ENCODE measurements around the gene REPIN1.

DNA sequence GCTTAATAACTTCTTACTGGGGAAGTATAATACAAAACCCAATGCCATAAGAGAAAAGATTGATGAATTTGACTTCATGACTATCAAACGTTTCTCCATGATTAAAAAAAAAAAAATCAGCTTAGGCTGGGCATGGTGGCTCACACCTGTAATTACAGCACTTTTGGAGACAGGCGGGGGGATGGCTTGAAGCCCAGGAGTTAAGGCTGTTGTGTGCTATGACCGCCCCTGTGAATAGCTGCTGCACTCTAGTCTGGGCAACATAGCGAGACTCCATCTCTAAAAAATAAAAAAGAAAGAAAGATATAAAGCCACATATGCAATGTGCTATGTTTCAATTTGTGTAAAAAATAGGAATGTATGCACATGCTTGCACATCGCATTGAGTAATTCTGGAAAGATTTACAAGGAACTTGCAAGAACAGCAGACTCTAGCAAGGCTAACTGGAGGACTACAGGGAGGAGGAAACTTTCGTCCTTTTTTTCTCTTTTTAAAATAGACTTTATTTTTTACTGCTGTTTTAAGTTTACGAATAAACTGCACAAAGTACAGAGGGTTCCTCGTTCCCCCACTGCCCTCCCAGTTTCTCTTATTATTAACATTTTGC is 16.9 kb upstream of the REPIN1 start:
- TF ChIP-seq, protein P1, sequence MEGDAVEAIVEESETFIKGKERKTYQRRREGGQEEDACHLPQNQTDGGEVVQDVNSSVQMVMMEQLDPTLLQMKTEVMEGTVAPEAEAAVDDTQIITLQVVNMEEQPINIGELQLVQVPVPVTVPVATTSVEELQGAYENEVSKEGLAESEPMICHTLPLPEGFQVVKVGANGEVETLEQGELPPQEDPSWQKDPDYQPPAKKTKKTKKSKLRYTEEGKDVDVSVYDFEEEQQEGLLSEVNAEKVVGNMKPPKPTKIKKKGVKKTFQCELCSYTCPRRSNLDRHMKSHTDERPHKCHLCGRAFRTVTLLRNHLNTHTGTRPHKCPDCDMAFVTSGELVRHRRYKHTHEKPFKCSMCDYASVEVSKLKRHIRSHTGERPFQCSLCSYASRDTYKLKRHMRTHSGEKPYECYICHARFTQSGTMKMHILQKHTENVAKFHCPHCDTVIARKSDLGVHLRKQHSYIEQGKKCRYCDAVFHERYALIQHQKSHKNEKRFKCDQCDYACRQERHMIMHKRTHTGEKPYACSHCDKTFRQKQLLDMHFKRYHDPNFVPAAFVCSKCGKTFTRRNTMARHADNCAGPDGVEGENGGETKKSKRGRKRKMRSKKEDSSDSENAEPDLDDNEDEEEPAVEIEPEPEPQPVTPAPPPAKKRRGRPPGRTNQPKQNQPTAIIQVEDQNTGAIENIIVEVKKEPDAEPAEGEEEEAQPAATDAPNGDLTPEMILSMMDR (IDR thresholded peaks at IDR 0.05) = no peak
- TF ChIP-seq POLR2A (IDR thresholded peaks at IDR 0.05; ENCODE audit: low read depth) (no peak), POLR2AphosphoS5 (IDR thresholded peaks at IDR 0.05) (no peak), EP300 (IDR thresholded peaks at IDR 0.05) (no peak)
